GM18511 (cell line): Measurements from ENCODE around the gene GSTK1.

Experiments used
- ATAC-seq: cut with Tn5 transposase; IDR thresholded peaks from one replicate; pipeline ENCODE4 v1.9.1; 2021; ENCODE audit warnings: mild to moderate bottlenecking, moderate library complexity; ENCODE audit not compliant: unreplicated experiment

Gene GSTK1

DNA sequence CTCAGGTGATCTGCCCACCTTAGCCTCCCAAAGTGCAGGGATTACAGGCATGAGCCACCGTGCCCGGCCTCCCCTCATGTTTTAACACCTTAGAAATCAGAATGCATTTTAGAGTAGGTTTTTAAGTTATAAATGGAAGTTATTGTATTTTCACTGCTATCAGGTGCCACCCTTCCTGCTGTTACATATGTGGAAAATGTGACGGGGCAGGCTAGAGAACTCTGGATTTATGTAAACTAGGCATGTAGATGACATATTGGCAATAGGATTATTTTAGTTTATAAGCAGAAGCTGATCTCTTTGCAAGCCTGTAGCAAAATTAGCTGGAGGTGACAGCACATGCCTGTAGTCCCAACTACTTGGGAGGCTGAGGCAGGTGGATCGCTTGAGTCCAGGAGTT is 27.1 kb downstream of the GSTK1 start:
- no peak for ATAC-seq

- ATAC-seq: no peak
Observed at GRCh38 chr7:143292876-143293275, 29.6 kb downstream of the GSTK1 start.

- ATAC-seq: no peak
Observed at GRCh38 chr7:143295870-143296269, 32.6 kb downstream of the GSTK1 start.

GRCh38 chr7:143296686-143297085 is 33.4 kb downstream of the GSTK1 start:
- no peak for ATAC-seq

DNA sequence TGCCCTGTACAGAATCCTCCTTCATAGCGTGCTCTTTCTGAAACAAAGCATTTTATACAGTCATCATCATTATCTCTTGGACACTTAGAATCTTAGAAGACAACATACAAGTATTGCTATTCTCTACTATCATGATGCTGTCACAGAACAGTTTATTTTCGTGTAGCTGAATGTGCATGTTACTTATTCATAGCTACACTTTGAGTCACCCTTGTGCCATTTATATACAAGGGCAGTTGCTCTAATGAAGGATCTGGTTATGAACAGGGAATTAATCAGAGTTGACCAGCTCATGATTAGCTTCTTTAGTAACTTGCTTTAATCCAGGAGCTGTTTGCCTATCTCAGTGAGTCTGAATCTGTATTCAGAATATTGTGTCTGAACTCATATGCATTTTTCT is 36.1 kb downstream of the GSTK1 start:
- no peak for ATAC-seq

GRCh38 chr7:143299840-143300239 is 36.6 kb downstream of the GSTK1 start:
- ATAC-seq: no peak

DNA sequence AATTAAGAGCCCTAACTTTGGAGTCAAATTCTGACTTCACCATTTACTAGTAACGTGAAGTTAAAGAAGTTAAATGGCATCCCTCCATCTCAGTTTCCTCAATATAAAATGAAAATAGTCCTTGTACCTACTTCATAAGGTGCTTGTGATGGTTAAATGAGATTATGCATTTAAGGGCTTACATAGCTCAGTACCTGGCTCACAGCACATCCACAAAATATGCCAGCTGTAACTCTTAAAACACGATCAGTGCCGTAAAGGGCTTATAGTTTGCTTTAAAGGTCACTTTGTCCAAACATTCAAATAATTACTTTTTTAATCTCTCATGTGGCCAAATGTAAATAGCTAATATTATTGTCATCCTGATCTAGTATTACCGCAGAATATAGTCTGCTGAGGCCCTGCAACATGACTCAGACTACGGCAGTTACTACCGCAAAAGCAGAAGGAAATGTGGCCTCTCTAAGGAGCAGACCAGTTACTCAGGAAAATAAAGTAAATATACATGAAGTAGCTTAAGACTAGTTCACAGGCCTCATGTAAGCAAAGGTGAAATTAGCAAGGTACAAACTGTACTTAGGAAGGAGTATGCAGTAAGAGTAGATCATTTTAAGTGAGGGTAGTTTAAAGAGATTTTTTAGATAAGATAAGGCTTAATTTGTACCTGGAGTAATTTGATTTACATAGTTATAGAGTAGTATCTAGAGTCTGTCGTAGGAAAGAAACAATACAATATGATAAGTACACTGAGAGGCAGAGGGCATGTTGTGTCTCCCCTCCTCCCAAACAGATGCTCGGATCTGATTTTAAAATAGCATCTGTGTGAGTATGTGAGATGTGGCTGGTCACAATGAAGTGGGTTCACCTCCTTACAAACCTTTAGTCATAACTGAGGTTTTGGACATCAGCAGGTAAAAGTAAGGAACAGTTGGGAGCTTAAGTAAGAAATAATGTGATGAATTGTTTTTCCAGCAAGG is 38.0 kb downstream of the GSTK1 start:
- no peak for ATAC-seq

GRCh38 chr7:143303733-143304132 is 40.5 kb downstream of the GSTK1 start:
- no peak for ATAC-seq

- no peak for ATAC-seq
Observed at GRCh38 chr7:143304938-143305337, 41.7 kb downstream of the GSTK1 start.

DNA sequence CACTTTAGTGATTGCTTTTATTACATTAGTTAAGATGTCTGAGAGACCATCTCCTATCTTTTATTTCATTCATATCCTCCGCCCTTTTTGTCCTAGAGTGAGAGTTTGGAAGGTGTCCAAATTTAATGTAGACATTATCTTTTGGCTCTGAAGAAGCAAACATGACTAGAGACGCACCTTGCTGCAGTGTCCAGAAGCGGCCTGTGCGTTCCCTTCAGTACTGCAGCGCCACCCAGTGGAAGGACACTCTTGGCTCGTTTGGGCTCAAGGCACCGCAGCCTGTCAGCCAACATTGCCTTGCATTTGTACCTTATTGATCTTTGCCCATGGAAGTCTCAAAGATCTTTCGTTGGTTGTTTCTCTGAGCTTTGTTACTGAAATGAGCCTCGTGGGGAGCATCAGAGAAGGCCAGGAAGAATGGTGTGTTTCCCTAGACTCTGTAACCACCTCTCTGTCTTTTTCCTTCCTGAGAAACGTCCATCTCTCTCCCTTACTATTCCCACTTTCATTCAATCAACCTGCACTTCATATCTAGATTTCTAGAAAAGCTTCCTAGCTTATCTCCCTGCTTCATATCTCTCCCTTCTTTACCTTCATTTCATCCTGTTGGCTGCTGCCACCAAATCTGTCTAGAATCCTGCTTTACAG is 42.3 kb downstream of the GSTK1 start:
- ATAC-seq: no peak

DNA sequence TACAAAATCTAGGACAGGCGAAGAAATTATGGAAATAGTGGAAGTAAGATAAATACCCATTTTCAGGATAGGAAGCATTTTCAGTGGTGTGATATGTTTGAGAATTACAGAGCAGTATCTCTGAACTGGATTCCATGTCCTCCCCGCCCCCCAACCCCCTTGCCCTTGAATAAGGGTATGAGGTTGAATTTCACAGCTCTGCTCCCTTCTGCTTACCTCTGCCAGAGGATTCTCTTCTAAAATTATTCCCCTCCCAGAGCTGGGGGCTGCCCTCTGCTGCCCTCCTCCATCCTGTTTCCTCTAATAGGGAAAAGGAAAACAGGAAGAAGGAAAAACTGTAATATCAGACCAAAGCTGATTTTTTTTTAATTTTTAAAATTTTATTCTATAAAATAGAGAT is 45.4 kb downstream of the GSTK1 start:
- no peak for ATAC-seq

- no peak for ATAC-seq
Observed at GRCh38 chr7:143314127-143314526, 50.9 kb downstream of the GSTK1 start.

GRCh38 chr7:143315776-143316175 is 52.5 kb downstream of the GSTK1 start, which contains the start of gene CLCN1:
CLCN1 (plus strand) TSS chr7:143316111; CDS start chr7:143316213, 102 bp downstream.
- no peak for ATAC-seq

DNA sequence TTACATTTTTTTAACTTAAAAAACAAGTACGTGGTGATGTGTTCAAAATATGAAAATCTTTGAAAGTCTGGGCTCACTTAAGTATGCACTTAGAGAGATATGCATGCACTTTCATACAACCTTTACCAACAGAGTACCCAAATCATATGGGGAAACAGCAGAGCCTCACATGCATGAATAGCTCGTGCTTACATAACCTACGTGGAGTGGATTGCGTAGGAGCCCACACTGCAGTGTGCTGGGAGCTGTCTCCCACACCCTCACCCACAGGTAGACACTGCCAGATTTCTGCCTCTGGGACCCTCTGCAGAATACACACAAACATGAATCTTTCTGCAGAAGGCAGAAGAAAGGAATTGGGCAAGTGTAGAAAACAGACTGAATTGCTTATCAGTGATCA is 53.3 kb downstream of the GSTK1 start:
- no peak for ATAC-seq

DNA sequence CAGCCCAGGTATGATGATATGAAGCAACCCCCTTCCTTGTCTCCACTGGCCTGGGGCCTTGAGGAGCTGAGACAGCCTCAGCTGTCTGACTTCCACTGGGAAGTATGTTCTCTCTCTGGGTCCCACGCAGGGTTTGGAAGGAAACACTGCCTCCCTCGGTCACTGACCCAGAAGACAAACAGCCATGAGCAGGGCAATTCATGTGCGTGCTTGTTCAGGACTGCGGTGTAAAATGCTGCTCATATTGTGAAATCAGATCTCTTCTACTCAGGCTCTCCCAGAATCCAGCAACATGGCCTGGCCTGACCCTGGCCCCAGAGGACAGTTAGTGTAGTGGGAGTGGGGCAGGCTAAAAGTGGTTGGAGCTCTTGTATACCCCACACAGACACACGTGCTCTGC is 55.4 kb downstream of the GSTK1 start:
- no peak for ATAC-seq
